PC-3 (cell line): ENCODE results near the gene LRRC59. TPM values are rescaled to one million over a fixed set of nuclear protein-coding genes. Genes with fewer than 3 reads are reported as not detected.
A peak's percentile ranks its signal among the peaks of the same experiment; 100 is the strongest.

Experiments used
- ATAC-seq: fragments of 200-7000 bp; cut with Tn5 transposase; 2 replicates; pipeline ENCODE4 v1.9.1; 2020; ENCODE audit warnings: mild to moderate bottlenecking, moderate library complexity
- BruUV-seq: library from RNA; stranded (reverse); fragments of 400-500 nt; replicated peaks from 2 replicates; lab custom pipeline; 2021; lab: Mats Ljungman, UMichigan
- CTCF ChIA-PET: fragments of 300-600 bp; sonication (Branson Sonifier 250); formaldehyde crosslinking; loops from one replicate; lab custom pipeline; 2022; ENCODE audit warnings: antibody characterized with exemption; lab: Charles Lee
- POLR2A ChIA-PET: fragments of 300-600 bp; sonication (Branson Sonifier 250); formaldehyde crosslinking; loops from one replicate; lab custom pipeline; 2022; ENCODE audit warnings: antibody characterized with exemption; ENCODE audit not compliant: unreplicated experiment; lab: Charles Lee
- DNase-seq: peaks from one replicate; pipeline ENCODE4 v3.0.0-alpha.2; 2015
- H2AFZ ChIP-seq: fragments of 300-600 bp; sonication (generic); 2 replicates; pipeline ENCODE4 v1.6.0; 2016; ENCODE audit warnings: antibody characterized with exemption, low read length
- H3F3A ChIP-seq: fragments of 300-600 bp; sonication (generic); one replicate; pipeline ENCODE4 v1.6.0; 2017; ENCODE audit warnings: antibody characterized with exemption, low read length, control low read depth, mild to moderate bottlenecking; ENCODE audit not compliant: unreplicated experiment
- H3K27ac ChIP-seq: fragments of 300-600 bp; sonication (generic); 2 replicates; pipeline ENCODE4 v1.5.1; 2016; ENCODE audit warnings: mild to moderate bottlenecking, low read length
- H3K27me3 ChIP-seq: fragments of 300-600 bp; sonication (generic); 2 replicates; pipeline ENCODE4 v1.6.1; 2016; ENCODE audit warnings: low read length, mixed read lengths
- H3K36me3 ChIP-seq: fragments of 300-600 bp; sonication (generic); 2 replicates; pipeline ENCODE4 v1.6.1; 2016; ENCODE audit warnings: low read depth, mixed run types, low read length, mixed read lengths
- H3K4me1 ChIP-seq: fragments of 300-600 bp; sonication (generic); 2 replicates; pipeline ENCODE4 v1.5.1; 2016; ENCODE audit warnings: low read length; ENCODE audit not compliant: insufficient read depth
- H3K4me2 ChIP-seq: fragments of 300-600 bp; sonication (generic); 2 replicates; pipeline ENCODE4 v1.6.0; 2016; ENCODE audit warnings: low read length
- H3K4me3 ChIP-seq: fragments of 300-600 bp; sonication (generic); 2 replicates; pipeline ENCODE4 v1.5.1; 2016; ENCODE audit warnings: mild to moderate bottlenecking, low read length, mixed read lengths
- H3K79me2 ChIP-seq: fragments of 300-600 bp; sonication (generic); 2 replicates; pipeline ENCODE4 v1.6.1; 2017; ENCODE audit warnings: low read length, mixed read lengths
- H3K9ac ChIP-seq: fragments of 300-600 bp; sonication (generic); 2 replicates; pipeline ENCODE4 v1.6.0; 2016; ENCODE audit warnings: mild to moderate bottlenecking, low read length
- H3K9me2 ChIP-seq: fragments of 300-600 bp; sonication (generic); replicated peaks from 2 replicates; pipeline ENCODE4 v1.6.1; 2016; ENCODE audit warnings: mixed run types, low read length, mixed read lengths
- H3K9me3 ChIP-seq: fragments of 300-600 bp; sonication (generic); 2 replicates; pipeline ENCODE4 v1.6.1; 2016; ENCODE audit warnings: low read length, mixed read lengths
- H4K20me1 ChIP-seq: fragments of 300-600 bp; sonication (generic); 2 replicates; pipeline ENCODE4 v1.6.1; 2016; ENCODE audit warnings: low read length, mixed read lengths
- CTCF ChIP-seq: fragments of 300-600 bp; sonication (generic); conservative IDR thresholded peaks from 2 replicates; pipeline ENCODE4 v1.5.1; 2017; ENCODE audit warnings: antibody characterized with exemption, low read depth, mild to moderate bottlenecking, low read length
- EZH2 ChIP-seq: fragments of 300-600 bp; sonication (generic); IDR thresholded peaks from one replicate; pipeline ENCODE4 v1.6.1; 2017; ENCODE audit warnings: antibody characterized with exemption, mild to moderate bottlenecking, low read length; ENCODE audit not compliant: unreplicated experiment
- EZH2phosphoT487 ChIP-seq: fragments of 300-600 bp; sonication (generic); IDR thresholded peaks from 2 replicates; pipeline ENCODE4 v1.6.1; 2018; ENCODE audit warnings: mild to moderate bottlenecking, antibody characterized with exemption, low read length, borderline replicate concordance
- intact Hi-C: fragments of 100-400 bp; cut with micrococcal nuclease; formaldehyde crosslinking; loops from 2 replicates; pipeline ENCODE4 v1.9.0; 2023
- total RNA-seq: library from RNA; depleted of rRNA; stranded (reverse); fragments of >200 nt; gene quantifications from 2 replicates; pipeline ENCODE4 v1.2.3, GENCODE V29; 2014

LRRC59 gene
- total RNA-seq, 1 experiment from 2014 or later = 324 TPM

GRCh38 chr17:50346313-50347116 lies 50.8 kb downstream of the LRRC59 start:
- H3K4me3 ChIP-seq = peak overlapping the region; percentile 95
- ATAC-seq = peak; percentile 43
- peak overlapping the region; percentile 78 for H3K9ac ChIP-seq
- peaks cover 30% of the 10 kb centered on the region for H3K79me2 ChIP-seq
- no peaks in the 10 kb centered on the region for H3K9me2 ChIP-seq
- POLR2A ChIA-PET = interaction anchor here (0.6 kb wide), 1 partner anchor 24 kb away, joined by 3 read pairs; no protein-coding TSS in a partner anchor
- no peaks in the 10 kb centered on the region; the same call in 1 of the 2 replicates for H4K20me1 ChIP-seq
- H3K4me1 ChIP-seq = peaks cover 26% of the 10 kb centered on the region
- no peak overlapping the region for H3K27ac ChIP-seq
- H3K27me3 ChIP-seq = no peaks in the 10 kb centered on the region
- CTCF ChIA-PET = interaction anchor here (0.6 kb wide), 1 partner anchor 14 kb away, joined by 10 read pairs; no protein-coding TSS in a partner anchor
- intact Hi-C loops = no loop called here
- H3K9me3 ChIP-seq = no peaks in the 10 kb centered on the region
- H2AFZ ChIP-seq = peak overlapping the region; percentile 64
- no peaks in the 10 kb centered on the region for H3K36me3 ChIP-seq
- BruUV-seq = no TSS peak
- no peak for TF ChIP-seq EZH2phosphoT487
- no peak for TF ChIP-seq EZH2
- TF ChIP-seq CTCF = no peak
- peak overlapping the region; percentile 95 for H3K4me2 ChIP-seq
- H3F3A ChIP-seq = no peaks in the 10 kb centered on the region
- DNase-seq = peak; percentile 39

DNA sequence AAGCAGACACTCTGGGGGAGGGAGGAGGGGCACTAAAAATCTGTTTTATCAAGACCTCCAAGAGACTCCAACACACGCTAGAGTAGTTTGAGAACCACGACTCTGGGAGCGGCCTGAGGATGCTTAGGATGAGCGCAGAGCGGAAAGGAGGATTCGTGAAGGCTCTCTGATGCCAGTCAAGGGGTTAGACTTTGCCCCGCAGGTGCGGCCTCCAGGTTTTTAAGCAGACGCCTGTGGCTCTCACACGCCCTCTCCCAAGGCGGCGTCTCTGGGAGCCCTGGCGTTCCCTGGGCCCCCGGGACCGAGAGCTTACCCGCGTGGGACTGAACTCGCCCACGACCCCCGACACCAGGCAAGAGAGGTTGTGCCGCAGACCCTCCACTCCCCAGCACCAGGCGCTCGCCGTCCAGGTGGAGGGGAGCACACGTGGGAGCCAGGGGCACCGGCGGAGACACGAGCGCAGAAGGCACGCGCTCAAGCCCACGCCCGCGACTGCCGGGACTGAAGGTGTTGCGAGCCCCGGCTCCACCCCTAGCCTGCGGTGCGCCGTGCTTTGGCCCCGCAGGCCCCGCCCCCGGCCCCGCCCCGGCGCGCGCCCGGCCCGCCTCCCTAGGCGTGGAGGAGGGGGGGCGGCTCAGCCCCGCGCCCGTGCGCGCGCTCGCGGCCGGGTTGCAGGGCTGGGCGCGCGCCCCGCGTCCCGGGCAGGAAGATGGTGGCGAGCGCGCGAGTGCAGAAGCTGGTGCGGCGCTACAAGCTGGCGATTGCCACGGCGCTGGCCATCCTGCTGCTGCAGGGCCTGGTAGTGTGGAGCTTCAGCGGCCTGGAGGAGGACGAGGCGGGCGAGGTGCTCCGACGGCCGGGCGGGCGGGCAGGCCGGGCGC lies 51.7 kb downstream of the LRRC59 start, which contains the start of gene XYLT2:
Gene XYLT2 (plus strand): TSS at position 695 of the 881 bp plus-strand sequence. CDS start 15 bp downstream, at position 710.
- peak within 1 kb of the TSS; percentile 99 for H3K4me2 ChIP-seq
- H3K9ac ChIP-seq = peak within 1 kb of the TSS; percentile 78
- no peaks in the 10 kb centered on the region; the same call in 1 of the 2 replicates for H4K20me1 ChIP-seq
- ATAC-seq = peak; percentile 83
- peaks cover 30% of the 10 kb centered on the region for H3K79me2 ChIP-seq
- BruUV-seq = TSS peak; percentile 82
- ChIA-PET CTCF (interaction anchor here (0.6 kb wide), 1 partner anchor 60 kb away, joined by 3 read pairs; no protein-coding TSS in a partner anchor), POLR2A (interaction anchor here (0.6 kb wide), 1 partner anchor 23 kb away, joined by 3 read pairs; no protein-coding TSS in a partner anchor)
- H3K4me3 ChIP-seq = peak within 1 kb of the TSS; percentile 95
- peaks cover 26% of the 10 kb centered on the region for H3K4me1 ChIP-seq
- no peaks in the 10 kb centered on the region for H3K36me3 ChIP-seq
- H2AFZ ChIP-seq = peak within 1 kb of the TSS; percentile 93
- peak; percentile 93 for DNase-seq
- no peaks in the 10 kb centered on the region for H3K27me3 ChIP-seq
- H3F3A ChIP-seq = no peaks in the 10 kb centered on the region
- no peaks in the 10 kb centered on the region for H3K9me3 ChIP-seq
- no peak for TF ChIP-seq EZH2
- TF ChIP-seq EZH2phosphoT487 = no peak
- TF ChIP-seq CTCF = no peak
- H3K9me2 ChIP-seq = no peaks in the 10 kb centered on the region
- intact Hi-C loops = no loop called here
- H3K27ac ChIP-seq = no peak within 1 kb of the TSS
